ENCODE results near the gene EXOC6B. TPM values are rescaled to one million over a fixed set of nuclear protein-coding genes. Genes with fewer than 3 reads are reported as not detected.

Gene EXOC6B
- polyA plus RNA-seq, 2 of the 4 experiments (the other 2 are of a cell fraction), result 15.5 to 24.7 TPM

- DNase-seq (ENCODE audit: low read depth in 1 of 2, low spot score in 1 of 2) (no peak), ATAC-seq (no peak), FAIRE-seq (no peak)
- POLR2A ChIA-PET, result no interaction called here
- Histone ChIP-seq H3K4me1 (peaks cover 13% of the 10 kb centered on the region), H3K9me3 (peaks cover 2% of the 10 kb centered on the region; the same call in 1 of the 3 replicates), H3K27ac (no peak overlapping the region), H3K4me2 (no peak overlapping the region), H3K4me3 (no peak overlapping the region)
- WGBS (ENCODE audit: missing lambda C conversion rate), result 80% methylated on average over 1 of the region's 1 CpG
- CTCF ChIA-PET, result interaction anchor here (1.1 to 7.9 kb wide), 4 partner anchors 17 to 98 kb away, joined by 4 to 76 read pairs (median 7); partner anchors contain the start of gene SPR
- TF ChIP-seq RFX5 (IDR thresholded peaks at IDR 0.05) (no peak), HOXB13 (CRISPR knock-in tag; IDR thresholded peaks at IDR 0.05; ENCODE audit: low read depth) (no peak), HOXA7 (CRISPR knock-in tag; IDR thresholded peaks at IDR 0.05) (no peak), CBX8 (IDR thresholded peaks at IDR 0.05) (no peak), BHLHE40 (IDR thresholded peaks at IDR 0.05; ENCODE audit: low read depth, low read length) (no peak), PHF8 (IDR thresholded peaks at IDR 0.05; ENCODE audit: borderline replicate concordance, low read depth) (no peak), HEYL (CRISPR knock-in tag; IDR thresholded peaks at IDR 0.05) (no peak), RNF2 (IDR thresholded peaks at IDR 0.05; ENCODE audit: borderline replicate concordance, low read depth) (no peak)
- TF ChIP-seq, protein P1, sequence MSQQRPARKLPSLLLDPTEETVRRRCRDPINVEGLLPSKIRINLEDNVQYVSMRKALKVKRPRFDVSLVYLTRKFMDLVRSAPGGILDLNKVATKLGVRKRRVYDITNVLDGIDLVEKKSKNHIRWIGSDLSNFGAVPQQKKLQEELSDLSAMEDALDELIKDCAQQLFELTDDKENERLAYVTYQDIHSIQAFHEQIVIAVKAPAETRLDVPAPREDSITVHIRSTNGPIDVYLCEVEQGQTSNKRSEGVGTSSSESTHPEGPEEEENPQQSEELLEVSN (IDR thresholded peaks at IDR 0.05; ENCODE audit: borderline replicate concordance, low read depth), result no peak
These were observed 36.6 kb downstream of the EXOC6B start for GRCh38 chr2:72789241-72789640.

GRCh38 chr2:72788756-72789155 lies 37.1 kb downstream of the EXOC6B start:
- Histone ChIP-seq H3K4me3 (no peak overlapping the region), H3K4me1 (peaks cover 8% of the 10 kb centered on the region; the same call in 2 of the 3 replicates), H3K27ac (no peak overlapping the region), H3K9me3 (peaks cover 7% of the 10 kb centered on the region; the same call in 2 of the 3 replicates), H3K4me2 (no peak overlapping the region)
- POLR2A ChIA-PET, result no interaction called here
- TF ChIP-seq MAFK (IDR thresholded peaks at IDR 0.05; ENCODE audit: partially characterized antibody) (peak; percentile 40), CEBPB (IDR thresholded peaks at IDR 0.05) (no peak)
- DNase-seq (ENCODE audit: low read depth in 1 of 2, low spot score in 1 of 2) (peak in 1 of 2 experiments; percentile 17), FAIRE-seq (no peak), ATAC-seq (peak; percentile 58 to 64; a peak in 4 of 6 replicates)
- CTCF ChIA-PET, result interaction anchor here (1.1 to 7.9 kb wide), 4 partner anchors 17 to 99 kb away, joined by 4 to 76 read pairs (median 7); partner anchors contain the start of gene SPR
- whole genome bisulfite sequencing (ENCODE audit: missing lambda C conversion rate), result 89% methylated on average over 1 of the region's 1 CpG

- DNase-seq (ENCODE audit: low read depth in 1 of 2, low spot score in 1 of 2) (no peak), ATAC-seq (no peak), FAIRE-seq (no peak)
- no peak for TF ChIP-seq EHF (CRISPR knock-in tag; IDR thresholded peaks at IDR 0.05)
- no peak for TF ChIP-seq KDM5A (IDR thresholded peaks at IDR 0.05)
- TF ChIP-seq HOXB13 (CRISPR knock-in tag; IDR thresholded peaks at IDR 0.05; ENCODE audit: low read depth), result no peak
- TF ChIP-seq POLR2AphosphoS2 (conservative IDR thresholded peaks at IDR 0.05; ENCODE audit: low read length), result no peak
- TF ChIP-seq BCL3 (IDR thresholded peaks at IDR 0.05), result no peak
- TF ChIP-seq RARB (CRISPR knock-in tag; IDR thresholded peaks at IDR 0.05), result no peak
- TF ChIP-seq, protein P2, sequence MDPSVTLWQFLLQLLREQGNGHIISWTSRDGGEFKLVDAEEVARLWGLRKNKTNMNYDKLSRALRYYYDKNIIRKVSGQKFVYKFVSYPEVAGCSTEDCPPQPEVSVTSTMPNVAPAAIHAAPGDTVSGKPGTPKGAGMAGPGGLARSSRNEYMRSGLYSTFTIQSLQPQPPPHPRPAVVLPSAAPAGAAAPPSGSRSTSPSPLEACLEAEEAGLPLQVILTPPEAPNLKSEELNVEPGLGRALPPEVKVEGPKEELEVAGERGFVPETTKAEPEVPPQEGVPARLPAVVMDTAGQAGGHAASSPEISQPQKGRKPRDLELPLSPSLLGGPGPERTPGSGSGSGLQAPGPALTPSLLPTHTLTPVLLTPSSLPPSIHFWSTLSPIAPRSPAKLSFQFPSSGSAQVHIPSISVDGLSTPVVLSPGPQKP (IDR thresholded peaks at IDR 0.05; ENCODE audit: low read depth, low read length), result no peak
- TF ChIP-seq, protein P1 (IDR thresholded peaks at IDR 0.05; ENCODE audit: borderline replicate concordance, low read depth), result no peak
- TF ChIP-seq ZC3H11A (IDR thresholded peaks at IDR 0.05), result no peak
- no peak for TF ChIP-seq HOXA7 (CRISPR knock-in tag; IDR thresholded peaks at IDR 0.05)
- TF ChIP-seq RCOR1 (IDR thresholded peaks at IDR 0.05; ENCODE audit: low read depth, low read length), result no peak
- TF ChIP-seq CHD2 (IDR thresholded peaks at IDR 0.05; ENCODE audit: low read length, partially characterized antibody), result no peak
- TF ChIP-seq, protein P3, sequence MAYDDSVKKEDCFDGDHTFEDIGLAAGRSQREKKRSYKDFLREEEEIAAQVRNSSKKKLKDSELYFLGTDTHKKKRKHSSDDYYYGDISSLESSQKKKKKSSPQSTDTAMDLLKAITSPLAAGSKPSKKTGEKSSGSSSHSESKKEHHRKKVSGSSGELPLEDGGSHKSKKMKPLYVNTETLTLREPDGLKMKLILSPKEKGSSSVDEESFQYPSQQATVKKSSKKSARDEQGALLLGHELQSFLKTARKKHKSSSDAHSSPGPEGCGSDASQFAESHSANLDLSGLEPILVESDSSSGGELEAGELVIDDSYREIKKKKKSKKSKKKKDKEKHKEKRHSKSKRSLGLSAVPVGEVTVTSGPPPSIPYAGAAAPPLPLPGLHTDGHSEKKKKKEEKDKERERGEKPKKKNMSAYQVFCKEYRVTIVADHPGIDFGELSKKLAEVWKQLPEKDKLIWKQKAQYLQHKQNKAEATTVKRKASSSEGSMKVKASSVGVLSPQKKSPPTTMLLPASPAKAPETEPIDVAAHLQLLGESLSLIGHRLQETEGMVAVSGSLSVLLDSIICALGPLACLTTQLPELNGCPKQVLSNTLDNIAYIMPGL (CRISPR knock-in tag; IDR thresholded peaks at IDR 0.05; ENCODE audit: borderline replicate concordance), result no peak
- no peak for TF ChIP-seq POLR2A (IDR thresholded peaks at IDR 0.05; ENCODE audit: low read length)
- no peak for TF ChIP-seq RNF2 (IDR thresholded peaks at IDR 0.05; ENCODE audit: borderline replicate concordance, low read depth)
- Histone ChIP-seq H3K27ac (no peak overlapping the region), H3K4me1 (peaks cover 19% of the 10 kb centered on the region), H3K4me2 (no peak overlapping the region), H3K9me3 (peaks cover 7% of the 10 kb centered on the region; the same call in 2 of the 3 replicates), H3K4me3 (no peak overlapping the region)
- ChIA-PET CTCF (interaction anchor here (1.0 to 1.1 kb wide), 4 partner anchors 18 to 1240 kb away, joined by 3 to 4 read pairs (median 4); no protein-coding TSS in a partner anchor), POLR2A (no interaction called here)
- WGBS (ENCODE audit: missing lambda C conversion rate), result 87% methylated on average over 1 of the region's 1 CpG
These were observed 40.3 kb downstream of the EXOC6B start for GRCh38 chr2:72785517-72785916.
